Psoas muscle (tissue), 8 donors: ENCODE data around the gene SUCNR1. TPM values are rescaled to one million over a fixed set of nuclear protein-coding genes. Genes with fewer than 3 reads are reported as not detected.
"Not testable (repeated sequence)": the region's sequence is repeated elsewhere in the genome, so short reads cannot be mapped to it uniquely, and the experiment has no call there.

Experiments
- ATAC-seq, 4 donors: fragments of 200-7000 bp; cut with Tn5 transposase; one replicate each; pipeline ENCODE4 v1.9.1; 2020; ENCODE audit warnings: moderate library complexity in 3 of 4, mild to moderate bottlenecking in 2 of 4
- DNase-seq, 2 donors: peaks; one replicate each; pipeline ENCODE4 v3.0.0-alpha.2; 2020
- H3K27ac ChIP-seq: fragments of 200-600 bp; one replicate; pipeline ENCODE4 v1.8.0; 2022
- H3K27me3 ChIP-seq, 3 donors: fragments of 200-600 bp in 1 of 3; one replicate each; pipeline versions ENCODE4 v1.6.1 to v1.8.0; 2013 to 2022; ENCODE audit warnings: low read length in 2 of 3, mild to moderate bottlenecking in 2 of 3, moderate library complexity in 1 of 3; ENCODE audit not compliant: insufficient read depth in 3 of 3
- H3K36me3 ChIP-seq, 2 donors: fragments of 200-600 bp in 1 of 2; one replicate each; pipeline versions ENCODE4 v1.6.1 to v1.8.0; 2013 to 2022; ENCODE audit warnings: low read depth in 1 of 2, mild to moderate bottlenecking in 1 of 2, moderate library complexity in 1 of 2; ENCODE audit not compliant: insufficient read depth in 1 of 2
- H3K4me1 ChIP-seq: fragments of 200-600 bp; one replicate; pipeline ENCODE4 v1.8.0; 2022
- H3K4me3 ChIP-seq: fragments of 200-600 bp; one replicate; pipeline ENCODE4 v1.8.0; 2022; ENCODE audit warnings: mild to moderate bottlenecking
- H3K9me3 ChIP-seq: fragments of 200-600 bp; one replicate; pipeline ENCODE4 v1.8.0; 2022
- CTCF ChIP-seq: fragments of 200-600 bp; IDR thresholded peaks from one replicate; pipeline ENCODE4 v1.8.0; 2022; ENCODE audit warnings: antibody characterized with exemption
- WGBS, 3 donors: extraction: QIAGEN DNeasy Blood & Tissue Kit; methylation state at CpG; one replicate each; pipeline versions ENCODE4 v1.1.6 to v1.1.7; 2013; 5-methylcytosine and 5-hydroxymethylcytosine counted together
- intact Hi-C, 2 donors: fragments of 100-400 bp; cut with DNase I; formaldehyde crosslinking; loops; one replicate each; pipeline versions ENCODE4 v1.11.0 to v1.14.2; 2022
- polyA plus RNA-seq, 3 donors: library from polyadenylated mRNA; stranded (reverse); fragments of 200-250 nt; gene quantifications; one replicate each; pipeline ENCODE4 v1.2.3, GENCODE V29; 2013
- total RNA-seq, 4 donors: library from RNA; stranded (reverse); fragmentation: NEBNext Ultra II Directional in 2 of 4; extraction: Animal tissue kit (Norgen Biotek cat#: 25700) in 2 of 4; gene quantifications; one replicate each; pipeline versions ENCODE4 v1.2.1 to v1.2.4, GENCODE V29; 2021 to 2023
- donor health status: healthy with polysubstance abuse.
- donor health status: DM: no; HTN: no; CAD: no; lungs with moderate emphysema.
- donor health status: Bipolar disorder and iron deficiency.
- donor health status: healthy.
- donor health status: DM: yes; HTN: yes; CAD: no.
- donor health status: DM: no; HTN: no; CAD: no.
- donor health status: DM: no; HTN: no; CAD: no.
- donor health status: DM: yes; HTN: yes; CAD: no.

The SUCNR1 gene
- total and polyA plus RNA-seq, 7 donors: 0.01 to 0.32 (median 0.13) TPM; not detected in 2

GRCh38 chr3:151866711-151867410 lies 6.6 kb upstream of the SUCNR1 start:
- no peak overlapping the region for H3K4me3 ChIP-seq
- TF ChIP-seq CTCF: no peak
- no peak overlapping the region for H3K27ac ChIP-seq
- 22 to 40% (median 31%) methylated on average over 4 of the region's 4 CpGs for WGBS, 3 donors
- no peaks in the 10 kb centered on the region for H3K27me3 ChIP-seq
- intact Hi-C loops: no loop called here
- DNase-seq (no peak), ATAC-seq (no peak)
- H3K4me1 ChIP-seq: no peaks in the 10 kb centered on the region
- H3K9me3 ChIP-seq: no peaks in the 10 kb centered on the region
- H3K36me3 ChIP-seq: no peaks in the 10 kb centered on the region

GRCh38 chr3:151867666-151868065 lies 5.8 kb upstream of the SUCNR1 start:
- Histone ChIP-seq H3K9me3 (no peaks in the 10 kb centered on the region), H3K27me3 (no peaks in the 10 kb centered on the region), H3K4me3 (no peak overlapping the region), H3K36me3 (no peaks in the 10 kb centered on the region), H3K27ac (no peak overlapping the region), H3K4me1 (no peaks in the 10 kb centered on the region)
- intact Hi-C loops: no loop called here
- ATAC-seq (no peak), DNase-seq (no peak)
- no peak for TF ChIP-seq CTCF
- WGBS, 3 donors: 95 to 98% (median 97%) methylated on average over 1 of the region's 1 CpG

- H3K36me3 ChIP-seq: no peaks in the 10 kb centered on the region
- WGBS, 3 donors: 16 to 36% (median 18%) methylated on average over 3 of the region's 3 CpGs
- no peaks in the 10 kb centered on the region for H3K9me3 ChIP-seq
- H3K27me3 ChIP-seq: no peaks in the 10 kb centered on the region
- no peak for DNase-seq
- intact Hi-C loops: no loop called here
- ATAC-seq: no peak
- no peaks in the 10 kb centered on the region for H3K4me1 ChIP-seq
- no peak overlapping the region for H3K4me3 ChIP-seq
- no peak overlapping the region for H3K27ac ChIP-seq
- TF ChIP-seq CTCF: no peak
Observed at GRCh38 chr3:151869181-151869580, 4.3 kb upstream of the SUCNR1 start.

- no peak overlapping the region for H3K27ac ChIP-seq
- no peak for DNase-seq
- 43 to 50% (median 46%) methylated on average over 8 of the region's 8 CpGs for WGBS, 3 donors
Observed at GRCh38 chr3:151871639-151872468, 1.6 kb upstream of the SUCNR1 start.

GRCh38 chr3:151874079-151874478 lies 636 bp downstream of the SUCNR1 start:
- DNase-seq, H3K9me3 ChIP-seq, H3K27ac ChIP-seq, H3K4me1 ChIP-seq, H3K36me3 ChIP-seq, ATAC-seq, intact Hi-C loops, H3K27me3 ChIP-seq, H3K4me3 ChIP-seq: not testable (repeated sequence)
- WGBS, 3 donors: 88 to 93% (median 89%) methylated on average over 5 of the region's 5 CpGs

More at GRCh38 chr3:151871639-151872468, 1.6 kb upstream of the SUCNR1 start:
- H3K27me3 ChIP-seq: no peaks in the 10 kb centered on the region
- no peaks in the 10 kb centered on the region for H3K36me3 ChIP-seq
- H3K4me3 ChIP-seq: no peak overlapping the region
- H3K4me1 ChIP-seq: no peaks in the 10 kb centered on the region
- ATAC-seq: peak in 3 of 4 donors; percentile 30 to 38 (median 36)
- intact Hi-C loops: no loop called here
- no peaks in the 10 kb centered on the region for H3K9me3 ChIP-seq
- no peak for TF ChIP-seq CTCF
